HG02763 (cell line): ENCODE results near the gene LHX3.
"Not testable (repeated sequence)": the region's sequence is repeated elsewhere in the genome, so short reads cannot be mapped to it uniquely, and the experiment has no call there.

ENCODE experiments used
- ATAC-seq: cut with Tn5 transposase; IDR thresholded peaks from one replicate; pipeline ENCODE4 v1.9.1; 2021; ENCODE audit warnings: mild to moderate bottlenecking, moderate library complexity; ENCODE audit not compliant: unreplicated experiment

Gene LHX3

DNA sequence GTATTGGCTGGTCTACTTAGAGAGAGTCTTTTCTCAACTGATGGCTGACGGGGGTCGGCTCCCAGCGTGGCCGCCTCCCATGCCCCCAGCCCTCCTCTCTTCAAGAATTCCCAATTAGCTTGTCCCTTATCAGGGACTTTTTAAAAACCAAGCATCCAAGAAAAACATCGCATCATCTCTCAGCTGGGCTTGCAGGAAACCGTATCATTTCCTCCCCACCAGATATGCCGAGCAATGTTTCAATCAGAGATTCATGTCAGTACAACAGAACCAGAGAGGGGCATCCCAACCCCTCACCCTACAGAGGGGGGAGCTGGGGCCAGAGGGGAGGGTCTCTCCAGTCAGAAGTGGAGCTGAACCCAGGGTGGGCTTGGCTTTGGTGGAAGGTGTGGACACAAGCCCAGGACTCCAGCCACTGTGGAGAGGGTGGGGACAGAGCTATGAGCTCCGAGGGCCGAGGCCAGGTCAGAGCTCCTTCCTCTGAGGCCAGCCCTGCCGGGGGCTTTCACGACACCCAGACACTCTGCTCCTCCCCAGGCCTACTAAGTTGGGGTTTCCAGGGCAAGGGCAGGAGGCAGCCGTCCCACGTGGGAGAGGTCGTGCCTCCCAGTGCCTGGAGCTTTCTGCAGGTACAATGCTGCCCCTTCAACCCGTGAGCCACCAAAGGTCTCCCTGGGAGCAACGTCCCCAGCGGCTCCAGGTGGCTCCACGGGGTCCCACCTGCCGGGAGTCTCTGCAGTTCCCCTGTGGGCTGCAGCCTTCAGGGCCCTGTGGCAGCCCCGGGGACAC lies 47.3 kb downstream of the LHX3 start:
- ATAC-seq, result no peak

DNA sequence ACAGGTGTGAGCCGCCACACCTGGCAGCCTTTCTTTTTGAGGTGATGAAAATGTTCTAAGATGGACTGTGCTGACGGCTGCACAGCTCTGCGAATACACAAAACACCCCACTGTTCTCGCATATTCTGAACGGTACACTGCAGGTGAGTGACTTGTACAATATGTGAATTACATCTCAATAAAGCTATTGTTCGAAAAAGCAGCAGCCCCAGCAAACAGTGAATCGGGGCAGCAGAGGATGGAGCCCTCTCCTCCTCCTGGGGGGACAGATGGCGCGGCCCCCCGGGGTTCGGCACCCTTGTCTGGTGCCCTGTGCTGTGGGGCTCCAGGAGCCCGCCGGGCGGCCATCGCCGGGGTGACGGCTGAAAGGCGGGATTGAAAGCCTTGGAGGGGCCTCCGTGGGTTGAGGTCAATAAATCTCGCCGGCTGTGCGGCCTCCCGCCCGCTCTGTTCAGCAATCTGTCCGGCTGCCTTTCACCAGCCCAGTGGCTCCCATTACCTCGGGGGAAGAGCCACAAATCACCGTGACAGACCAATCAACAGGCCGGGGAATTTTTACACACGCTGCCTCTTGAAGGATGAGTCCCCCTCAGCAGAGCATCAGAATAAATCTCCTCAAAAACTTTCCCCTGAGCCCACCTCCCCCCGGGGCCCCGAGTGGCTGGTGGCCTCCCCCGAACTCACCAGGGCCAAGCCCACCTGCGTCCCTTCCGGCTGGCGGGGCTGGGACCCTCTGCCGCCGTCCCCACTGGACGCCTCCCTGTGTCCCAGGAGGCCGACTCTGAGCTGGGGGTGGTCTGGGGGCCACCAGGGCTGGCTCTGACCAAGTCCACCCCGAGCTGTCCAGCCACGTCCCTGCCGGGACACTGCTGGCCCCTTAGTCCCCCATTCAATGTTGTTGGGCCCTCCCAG lies 48.5 kb downstream of the LHX3 start:
- no peak for ATAC-seq

DNA sequence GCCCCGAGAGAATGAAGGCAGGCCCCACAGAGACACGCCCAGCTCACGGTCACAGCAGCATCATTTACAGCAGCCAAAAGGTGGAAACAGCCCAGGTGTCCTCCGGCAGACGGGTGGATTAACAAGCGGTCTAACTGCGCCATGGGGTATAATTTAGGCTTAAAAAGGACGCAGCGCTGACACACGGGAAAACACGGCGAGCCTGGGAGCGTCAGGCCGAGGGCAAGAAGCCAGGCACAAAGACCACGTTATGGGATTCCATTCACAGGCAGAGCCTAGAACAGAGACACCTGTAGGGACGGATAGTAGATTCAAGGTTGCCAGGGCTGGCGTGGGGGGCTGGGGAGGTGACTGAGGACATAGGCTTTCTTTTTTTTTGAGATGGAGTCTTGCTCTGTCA lies 49.4 kb downstream of the LHX3 start:
- no peak for ATAC-seq

DNA sequence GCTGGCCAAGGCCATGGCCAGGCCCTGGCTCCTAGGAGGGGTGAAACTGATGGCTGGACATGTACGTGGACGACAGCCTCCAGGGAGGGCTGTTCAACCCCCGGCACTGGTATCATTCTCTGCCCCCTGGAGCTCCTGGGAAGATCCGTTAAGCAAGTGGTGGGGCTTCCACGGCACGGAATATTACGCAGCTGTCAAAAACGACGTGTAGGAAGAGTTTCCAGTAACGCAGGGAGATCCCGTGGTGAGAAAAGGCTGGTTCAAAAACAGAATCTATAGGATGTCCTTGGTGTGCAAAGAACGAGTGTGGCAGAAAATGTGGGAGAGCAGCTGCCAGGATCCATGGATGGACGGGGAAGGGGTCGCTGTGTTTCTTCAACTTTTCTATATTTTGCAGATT lies 50.0 kb downstream of the LHX3 start:
- no peak for ATAC-seq

DNA sequence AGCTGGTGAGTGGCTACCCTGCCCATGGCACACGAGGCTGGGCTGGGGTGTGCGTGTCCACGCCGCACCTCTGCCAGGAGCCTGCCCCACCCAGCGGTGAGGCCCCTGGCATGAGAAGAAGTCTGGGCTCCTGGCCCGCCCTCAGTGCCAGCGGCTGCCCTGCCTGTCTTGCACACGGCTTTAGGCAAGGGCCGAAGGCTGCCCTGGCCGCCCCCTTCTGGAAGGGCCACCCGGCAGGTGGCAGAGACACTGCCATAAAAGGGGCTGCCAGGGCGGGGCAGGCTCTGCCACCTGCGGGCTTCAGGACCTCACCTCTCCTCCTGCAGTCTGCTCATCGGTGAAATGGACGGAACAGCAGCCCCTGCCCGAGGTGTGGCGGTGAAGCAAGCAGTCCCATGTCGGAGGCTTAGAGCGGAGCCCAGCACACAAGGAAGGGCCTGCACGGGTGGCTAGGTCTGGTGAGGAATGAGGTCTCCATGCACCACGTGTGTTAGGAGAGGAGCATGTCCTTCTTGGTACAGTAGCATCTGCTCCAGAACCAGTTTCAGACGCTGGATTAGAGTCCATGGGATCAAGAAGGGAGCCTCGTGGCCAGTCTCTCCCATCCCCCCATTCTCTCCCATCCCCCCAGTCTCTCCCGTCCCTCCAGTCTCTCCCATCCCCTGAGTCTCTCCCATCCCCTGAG lies 51.4 kb downstream of the LHX3 start:
- ATAC-seq, result no peak

DNA sequence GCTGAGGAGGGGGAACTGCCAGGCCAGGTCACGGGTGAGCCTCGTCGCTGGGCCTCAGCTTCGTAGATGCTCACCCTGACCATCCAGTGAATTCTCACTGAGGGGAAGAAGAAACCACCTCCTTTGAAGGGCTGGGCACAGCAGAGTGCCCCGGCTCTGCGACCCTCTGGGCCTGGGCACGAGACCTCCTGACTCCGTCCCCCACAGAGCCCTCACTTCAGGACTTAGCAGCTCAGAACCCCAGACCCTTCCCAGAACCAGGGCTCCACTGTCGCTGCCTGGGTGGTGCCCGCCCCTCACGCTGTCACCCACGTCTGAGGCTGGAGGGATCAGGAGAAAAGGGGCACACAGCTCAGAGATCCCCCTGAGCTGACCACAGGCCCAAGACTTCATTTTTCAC lies 52.0 kb downstream of the LHX3 start:
- ATAC-seq, result no peak

DNA sequence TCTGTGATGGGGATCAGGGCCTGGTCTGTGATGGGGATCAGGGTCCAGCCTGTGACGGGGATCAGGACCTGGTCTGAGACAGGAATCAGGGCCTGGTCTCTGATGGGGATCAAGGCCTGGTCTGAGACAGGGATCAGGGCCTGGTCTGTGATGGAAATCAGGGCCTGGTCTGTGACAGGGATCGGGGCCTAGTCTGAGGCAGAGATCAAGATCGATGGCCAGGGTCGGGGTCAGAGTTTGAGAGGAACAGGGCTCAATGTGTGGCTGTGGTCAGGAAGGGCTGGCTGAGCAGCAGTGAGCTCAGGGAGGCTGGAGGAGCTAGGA lies 52.4 kb downstream of the LHX3 start:
- ATAC-seq, result no peak

DNA sequence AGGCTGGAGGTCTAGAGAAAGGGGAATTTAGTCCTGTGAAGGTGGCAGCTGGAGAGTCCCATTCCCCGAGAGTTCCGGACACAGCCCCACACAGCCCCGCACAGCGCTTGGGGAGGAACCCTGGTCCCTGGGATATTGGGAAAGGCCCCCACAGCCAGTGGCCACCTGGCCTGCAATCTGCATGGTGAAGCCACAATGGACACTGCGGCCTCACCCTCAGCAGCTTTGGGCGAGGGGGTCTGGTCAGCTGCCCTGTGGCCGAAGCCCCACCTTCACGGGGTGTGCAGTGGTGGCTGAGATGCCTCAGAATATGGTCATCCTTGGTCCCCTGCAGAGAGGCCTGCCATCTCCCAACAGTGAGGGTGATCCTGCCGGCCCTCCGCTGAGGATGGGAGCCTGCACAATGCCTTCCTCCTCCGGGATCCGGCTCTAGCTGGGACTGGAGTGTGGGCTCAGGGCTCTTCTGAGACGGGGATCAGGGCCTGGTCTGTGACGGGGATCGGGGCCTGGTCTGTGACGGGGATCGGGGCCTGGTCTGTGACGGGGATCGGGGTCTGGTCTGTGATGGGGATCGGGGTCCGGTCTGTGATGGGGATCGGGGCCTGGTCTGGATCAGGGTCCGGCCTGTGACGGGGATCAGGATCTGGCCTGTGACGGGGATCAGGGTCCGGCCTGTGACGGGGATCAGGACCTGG lies 52.9 kb downstream of the LHX3 start:
- ATAC-seq, result no peak

DNA sequence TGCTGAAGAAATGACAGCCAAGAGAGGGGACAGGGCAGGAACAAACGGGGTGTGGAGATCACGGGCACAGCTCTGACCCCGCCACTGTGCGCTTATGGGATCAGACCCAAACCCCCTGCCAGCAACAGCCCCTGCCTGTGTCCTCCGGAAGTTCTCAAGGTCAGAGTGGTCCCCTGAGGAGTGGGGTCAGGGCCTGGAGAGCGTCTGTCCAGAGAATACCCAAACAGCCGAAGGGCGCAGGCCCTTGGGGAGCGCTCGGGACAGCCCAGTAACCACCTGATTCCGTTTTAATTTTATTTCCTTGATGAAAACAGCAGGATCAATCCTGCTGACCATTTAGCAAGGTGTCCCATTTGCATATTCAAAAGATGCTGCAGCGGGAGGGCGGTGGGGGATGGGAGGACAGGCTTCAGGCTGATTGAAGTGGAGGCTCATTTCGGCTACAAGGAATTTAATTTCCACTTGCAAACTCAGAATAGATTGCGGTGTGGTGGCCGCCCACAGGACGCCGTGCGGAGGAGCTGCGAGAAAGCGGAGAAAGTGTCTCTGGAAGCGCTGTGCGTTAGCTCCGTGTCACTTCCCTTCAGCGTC lies 53.6 kb downstream of the LHX3 start:
- ATAC-seq, result no peak

DNA sequence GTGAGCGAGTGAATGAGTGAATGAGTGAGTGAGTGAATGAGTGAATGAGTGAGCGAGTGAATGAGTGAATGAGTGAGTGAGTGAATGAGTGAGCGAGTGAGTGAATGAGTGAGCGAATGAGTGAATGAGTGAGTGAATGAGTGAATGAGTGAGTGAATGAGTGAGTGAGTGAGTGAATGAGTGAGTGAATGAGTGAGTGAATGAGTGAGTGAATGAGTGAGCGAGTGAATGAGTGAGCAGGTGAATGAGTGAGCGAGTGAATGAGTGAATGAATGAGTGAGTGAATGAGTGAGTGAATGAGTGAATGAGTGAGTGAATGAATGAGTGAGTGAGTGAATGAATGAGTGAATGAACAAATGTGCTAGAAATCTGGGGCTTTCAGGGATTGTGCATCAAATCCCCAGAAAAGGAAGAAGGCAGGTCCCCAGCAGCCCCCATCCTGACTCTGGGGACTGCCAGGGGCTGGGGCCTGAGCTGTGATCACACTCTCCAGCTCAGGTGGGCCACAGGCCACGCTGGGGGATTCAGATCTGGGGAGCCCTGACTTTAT lies 54.2 kb downstream of the LHX3 start:
- ATAC-seq, result not testable (repeated sequence)

DNA sequence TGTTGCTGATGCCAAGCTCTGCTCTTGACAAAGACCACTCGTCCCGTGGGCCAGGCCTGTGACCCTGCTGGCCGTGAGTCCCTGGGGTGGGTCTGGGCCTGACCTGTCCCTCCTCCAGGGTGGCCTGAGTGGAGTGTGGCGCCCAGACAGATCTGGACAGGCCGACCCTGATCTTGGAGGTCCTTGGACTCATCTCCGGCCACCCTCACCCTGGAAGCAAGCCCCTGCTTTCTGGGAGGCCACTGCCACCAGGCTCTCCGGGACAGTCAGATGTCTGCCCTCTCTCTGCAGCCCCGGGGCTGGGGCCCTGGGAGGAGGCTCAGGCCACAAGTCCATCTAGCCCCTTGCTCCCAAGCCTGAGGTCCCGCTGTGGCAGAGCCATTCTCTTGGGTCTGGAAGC lies 55.1 kb downstream of the LHX3 start:
- no peak for ATAC-seq

DNA sequence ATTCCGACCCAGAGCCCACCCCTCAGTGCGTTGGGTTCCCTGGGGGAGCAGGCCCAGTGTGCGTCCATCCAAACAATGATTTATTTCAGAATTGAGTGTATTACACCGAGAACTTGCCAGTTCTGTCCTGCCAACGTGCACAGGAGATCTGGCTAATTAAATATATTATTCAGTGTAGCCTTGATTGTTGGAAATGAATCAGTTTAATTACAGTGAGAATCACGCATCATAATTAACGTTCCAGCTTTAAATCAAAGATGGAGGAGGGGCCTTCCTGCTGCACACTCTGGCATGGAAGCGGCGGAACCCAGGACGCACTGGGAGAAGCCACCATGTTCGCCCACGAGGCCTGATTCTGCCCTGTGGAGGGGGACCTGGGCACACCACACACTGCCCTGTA lies 55.6 kb downstream of the LHX3 start:
- no peak for ATAC-seq

DNA sequence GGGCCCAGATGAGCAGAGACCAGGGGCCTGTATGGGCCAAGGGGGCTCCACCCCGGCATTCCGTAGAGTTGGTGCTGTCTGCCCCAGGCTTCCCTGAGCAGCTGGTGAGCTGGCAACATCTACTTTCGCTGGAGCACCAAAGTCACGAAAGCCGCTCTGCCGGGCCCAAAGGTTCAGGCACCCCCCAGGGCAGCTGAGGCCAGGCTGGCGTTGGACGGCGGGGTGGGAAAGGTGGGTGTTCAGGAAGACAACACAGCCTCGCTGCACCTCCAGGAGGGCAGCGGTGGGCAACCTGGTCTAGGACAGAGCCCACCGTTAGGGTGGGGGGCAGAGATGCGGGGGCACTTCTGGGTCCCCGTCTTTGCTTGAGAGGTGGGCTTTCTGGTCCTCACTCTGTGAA lies 56.2 kb downstream of the LHX3 start:
- ATAC-seq, result no peak

DNA sequence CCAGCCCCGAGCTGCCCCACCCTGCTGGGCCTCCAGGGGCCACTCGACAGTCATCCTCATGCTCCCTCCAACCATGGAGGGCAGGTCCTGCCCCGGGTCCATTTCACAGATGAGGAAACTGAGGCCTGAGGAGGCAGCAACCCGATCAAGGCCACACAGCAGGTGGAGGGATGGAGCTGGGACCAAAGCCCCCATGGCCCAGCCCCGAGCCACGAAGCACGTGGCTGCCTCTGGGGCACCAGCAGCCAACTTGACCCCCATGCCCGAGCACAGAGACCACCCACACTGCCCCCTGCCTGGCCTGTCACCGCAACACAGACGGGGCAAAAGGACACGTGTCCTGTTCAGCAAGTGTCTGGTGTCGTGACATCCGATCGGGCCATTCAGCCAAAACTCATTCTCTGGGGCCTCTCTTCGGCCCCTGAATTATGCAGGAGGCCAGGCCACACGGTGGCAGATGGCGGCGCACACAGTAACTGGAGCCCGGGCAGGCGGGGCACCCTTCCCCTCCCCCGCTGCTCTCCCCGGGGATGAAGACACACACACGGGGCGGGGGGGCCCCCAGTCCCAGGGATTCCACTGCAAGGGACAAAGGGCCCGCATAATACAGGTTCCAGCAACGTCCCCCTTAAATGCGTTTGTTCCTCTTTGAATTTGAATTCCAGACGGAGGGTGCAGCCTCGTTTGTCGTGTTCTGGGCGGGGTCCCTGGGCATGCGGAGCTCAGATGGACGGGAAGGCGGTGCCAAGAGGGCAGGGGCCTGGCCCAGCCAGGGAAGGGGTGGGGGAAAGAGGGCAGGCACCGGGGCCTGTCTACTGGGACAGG lies 56.8 kb downstream of the LHX3 start:
- no peak for ATAC-seq

DNA sequence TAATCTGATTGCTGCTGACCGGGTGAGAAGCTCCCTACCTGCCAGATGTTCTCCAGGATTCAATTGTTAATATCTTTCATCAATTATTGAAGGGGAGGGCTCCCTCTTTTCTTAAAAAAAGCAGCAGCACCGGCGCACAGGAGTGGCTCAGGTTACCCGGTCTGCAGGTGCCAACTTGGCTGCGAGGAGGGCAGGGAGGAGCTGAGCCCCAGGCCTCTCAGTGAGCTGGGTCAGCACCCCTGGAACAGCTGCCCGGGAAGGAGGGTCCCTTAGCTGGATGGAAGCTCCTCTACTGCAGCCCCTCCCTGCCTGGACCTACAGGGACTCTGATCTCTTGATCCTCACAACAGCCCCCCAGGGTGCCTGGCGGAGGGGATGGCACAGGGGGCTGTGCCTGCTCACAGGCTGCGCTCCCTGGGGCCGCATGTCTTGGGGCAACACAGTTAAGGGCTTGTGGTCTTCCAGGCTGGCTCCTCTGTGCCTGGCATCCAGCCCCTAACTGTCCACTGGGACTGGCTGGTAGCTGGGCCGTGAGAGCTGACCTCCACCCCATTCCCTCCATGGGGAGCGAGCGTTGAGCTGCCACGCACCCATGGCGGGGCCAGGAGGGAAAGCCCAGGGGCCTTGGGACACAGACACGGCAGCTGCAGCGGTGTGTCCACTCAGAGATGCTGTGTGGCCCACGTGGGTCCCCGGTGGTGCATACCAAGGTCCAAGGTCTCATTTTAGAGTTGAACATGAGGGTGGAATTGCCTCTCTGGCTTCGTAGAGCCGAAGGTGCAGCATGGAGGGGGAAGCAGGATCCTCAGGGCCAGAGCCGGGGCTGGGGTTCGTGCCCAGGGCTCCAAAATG lies 57.7 kb downstream of the LHX3 start:
- ATAC-seq, result no peak
